Loucy (cell line): ENCODE measurements around the gene RBKS.
"Not testable (repeated sequence)": the region's sequence is repeated elsewhere in the genome, so short reads cannot be mapped to it uniquely, and the experiment has no call there.

Source experiments
- H2AFZ ChIP-seq: fragments of 200-600 bp; sonication (generic); 2 replicates; pipeline ENCODE4 v1.6.0; 2016; ENCODE audit warnings: antibody characterized with exemption, mild to moderate bottlenecking, low read length, moderate library complexity
- H3F3A ChIP-seq: fragments of 200-600 bp; 2 replicates; pipeline ENCODE4 v1.6.0; 2016; ENCODE audit warnings: antibody characterized with exemption, low read depth, mild to moderate bottlenecking
- H3K27me3 ChIP-seq: fragments of 200-600 bp; sonication (generic); 2 replicates; pipeline ENCODE4 v1.6.1; 2014; ENCODE audit warnings: low read length, mild to moderate bottlenecking; ENCODE audit not compliant: insufficient read depth, poor library complexity, severe bottlenecking
- H3K36me3 ChIP-seq: fragments of 200-600 bp; sonication (generic); 2 replicates; pipeline ENCODE4 v1.6.1; 2016; ENCODE audit warnings: low read length; ENCODE audit not compliant: insufficient read depth
- H3K4me1 ChIP-seq: fragments of 200-600 bp; sonication (generic); 2 replicates; pipeline ENCODE4 v1.5.1; 2014; ENCODE audit warnings: low read length, mild to moderate bottlenecking; ENCODE audit not compliant: insufficient read depth, poor library complexity, severe bottlenecking
- H3K4me2 ChIP-seq: fragments of 200-600 bp; sonication (generic); 2 replicates; pipeline ENCODE4 v1.6.0; 2014; ENCODE audit warnings: antibody characterized with exemption, low read length, low read depth, mild to moderate bottlenecking; ENCODE audit not compliant: poor library complexity, severe bottlenecking
- H3K4me3 ChIP-seq: fragments of 200-600 bp; sonication (generic); 2 replicates; pipeline ENCODE4 v1.5.1; 2014; ENCODE audit warnings: low read length, mild to moderate bottlenecking, mixed read lengths; ENCODE audit not compliant: poor library complexity, severe bottlenecking
- H3K79me2 ChIP-seq: fragments of 200-600 bp; sonication (generic); 2 replicates; pipeline ENCODE4 v1.6.1; 2014; ENCODE audit warnings: low read length; ENCODE audit not compliant: insufficient read depth
- H3K9ac ChIP-seq: fragments of 200-600 bp; sonication (generic); 2 replicates; pipeline ENCODE4 v1.6.0; 2014; ENCODE audit warnings: mild to moderate bottlenecking, low read depth, low read length, moderate library complexity; ENCODE audit not compliant: poor library complexity, severe bottlenecking
- H3K9me2 ChIP-seq: fragments of 200-600 bp; sonication (generic); replicated peaks from 2 replicates; pipeline ENCODE4 v1.6.1; 2016; ENCODE audit warnings: low read depth, low read length, mixed read lengths
- H3K9me3 ChIP-seq: fragments of 200-600 bp; sonication (generic); 2 replicates; pipeline ENCODE4 v1.6.1; 2014; ENCODE audit warnings: mild to moderate bottlenecking, antibody characterized with exemption, low read length, low read depth; ENCODE audit not compliant: insufficient read depth
- H4K20me1 ChIP-seq: fragments of 200-600 bp; sonication (generic); 2 replicates; pipeline ENCODE4 v1.6.0; 2014; ENCODE audit warnings: antibody characterized with exemption, low read length, mild to moderate bottlenecking; ENCODE audit not compliant: insufficient read depth, poor library complexity, severe bottlenecking
- EZH2phosphoT487 ChIP-seq: fragments of 200-600 bp; IDR thresholded peaks from 2 replicates; pipeline ENCODE4 v1.6.1; 2018; ENCODE audit warnings: antibody characterized with exemption, mild to moderate bottlenecking, moderate library complexity, borderline replicate concordance
- TF ChIP-seq, protein P1 (sequence below): fragments of 200-600 bp; sonication (generic); conservative IDR thresholded peaks from 2 replicates; pipeline ENCODE4 v1.5.1; 2014; ENCODE audit warnings: mild to moderate bottlenecking, antibody characterized with exemption, low read length

RBKS gene

DNA sequence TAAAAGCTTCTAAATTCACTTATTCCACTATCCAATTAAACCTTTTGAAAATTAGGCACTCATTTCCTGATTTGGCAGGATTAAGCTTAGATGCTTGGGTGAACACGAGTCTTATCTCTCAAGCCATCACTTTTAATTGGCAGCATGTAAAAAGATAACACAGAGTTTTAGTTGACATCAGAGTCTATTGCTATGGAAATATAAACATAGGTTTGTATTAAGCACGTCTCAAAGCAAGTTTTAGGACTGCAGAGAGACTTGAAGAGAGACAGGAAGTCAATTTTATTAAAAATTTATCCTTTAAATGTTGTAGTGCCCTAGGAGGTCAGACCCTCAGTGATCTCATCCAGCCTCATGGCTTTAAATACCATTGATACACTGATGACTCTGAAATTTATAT, 5.6 kb downstream of the RBKS start:
- Histone ChIP-seq H3K9me2 (no peaks in the 10 kb centered on the region), H3K36me3 (no peaks in the 10 kb centered on the region), H3K9me3 (no peaks in the 10 kb centered on the region), H3K9ac (no peak overlapping the region), H4K20me1 (no peaks in the 10 kb centered on the region), H3K4me1 (no peaks in the 10 kb centered on the region), H3K27me3 (no peaks in the 10 kb centered on the region), H3F3A (no peaks in the 10 kb centered on the region), H3K79me2 (no peaks in the 10 kb centered on the region), H2AFZ (no peak overlapping the region), H3K4me3 (no peak overlapping the region), H3K4me2 (no peak overlapping the region)
- TF ChIP-seq, protein P1, sequence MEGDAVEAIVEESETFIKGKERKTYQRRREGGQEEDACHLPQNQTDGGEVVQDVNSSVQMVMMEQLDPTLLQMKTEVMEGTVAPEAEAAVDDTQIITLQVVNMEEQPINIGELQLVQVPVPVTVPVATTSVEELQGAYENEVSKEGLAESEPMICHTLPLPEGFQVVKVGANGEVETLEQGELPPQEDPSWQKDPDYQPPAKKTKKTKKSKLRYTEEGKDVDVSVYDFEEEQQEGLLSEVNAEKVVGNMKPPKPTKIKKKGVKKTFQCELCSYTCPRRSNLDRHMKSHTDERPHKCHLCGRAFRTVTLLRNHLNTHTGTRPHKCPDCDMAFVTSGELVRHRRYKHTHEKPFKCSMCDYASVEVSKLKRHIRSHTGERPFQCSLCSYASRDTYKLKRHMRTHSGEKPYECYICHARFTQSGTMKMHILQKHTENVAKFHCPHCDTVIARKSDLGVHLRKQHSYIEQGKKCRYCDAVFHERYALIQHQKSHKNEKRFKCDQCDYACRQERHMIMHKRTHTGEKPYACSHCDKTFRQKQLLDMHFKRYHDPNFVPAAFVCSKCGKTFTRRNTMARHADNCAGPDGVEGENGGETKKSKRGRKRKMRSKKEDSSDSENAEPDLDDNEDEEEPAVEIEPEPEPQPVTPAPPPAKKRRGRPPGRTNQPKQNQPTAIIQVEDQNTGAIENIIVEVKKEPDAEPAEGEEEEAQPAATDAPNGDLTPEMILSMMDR: no peak
- no peak for TF ChIP-seq EZH2phosphoT487

DNA sequence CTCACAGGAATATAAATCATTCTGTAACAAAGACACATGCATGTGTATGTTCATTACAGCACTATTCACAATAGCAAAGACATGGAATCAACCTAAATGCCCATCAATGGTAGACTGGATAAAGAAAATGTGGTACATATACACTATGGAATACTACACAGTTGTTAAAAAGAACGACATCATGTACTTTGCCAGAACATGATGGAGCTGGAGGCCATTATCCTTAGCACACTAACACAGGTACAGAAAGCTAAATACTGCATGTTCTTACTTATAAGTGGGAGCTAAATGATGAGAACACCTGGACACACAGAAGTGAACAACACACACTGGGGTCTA, 7.6 kb downstream of the RBKS start:
- not testable (repeated sequence) for H3K9me2 ChIP-seq, H3F3A ChIP-seq, H3K79me2 ChIP-seq, H3K36me3 ChIP-seq, H3K4me3 ChIP-seq, H3K9me3 ChIP-seq, H3K9ac ChIP-seq, H4K20me1 ChIP-seq, H2AFZ ChIP-seq, H3K27me3 ChIP-seq, H3K4me1 ChIP-seq, H3K4me2 ChIP-seq

DNA sequence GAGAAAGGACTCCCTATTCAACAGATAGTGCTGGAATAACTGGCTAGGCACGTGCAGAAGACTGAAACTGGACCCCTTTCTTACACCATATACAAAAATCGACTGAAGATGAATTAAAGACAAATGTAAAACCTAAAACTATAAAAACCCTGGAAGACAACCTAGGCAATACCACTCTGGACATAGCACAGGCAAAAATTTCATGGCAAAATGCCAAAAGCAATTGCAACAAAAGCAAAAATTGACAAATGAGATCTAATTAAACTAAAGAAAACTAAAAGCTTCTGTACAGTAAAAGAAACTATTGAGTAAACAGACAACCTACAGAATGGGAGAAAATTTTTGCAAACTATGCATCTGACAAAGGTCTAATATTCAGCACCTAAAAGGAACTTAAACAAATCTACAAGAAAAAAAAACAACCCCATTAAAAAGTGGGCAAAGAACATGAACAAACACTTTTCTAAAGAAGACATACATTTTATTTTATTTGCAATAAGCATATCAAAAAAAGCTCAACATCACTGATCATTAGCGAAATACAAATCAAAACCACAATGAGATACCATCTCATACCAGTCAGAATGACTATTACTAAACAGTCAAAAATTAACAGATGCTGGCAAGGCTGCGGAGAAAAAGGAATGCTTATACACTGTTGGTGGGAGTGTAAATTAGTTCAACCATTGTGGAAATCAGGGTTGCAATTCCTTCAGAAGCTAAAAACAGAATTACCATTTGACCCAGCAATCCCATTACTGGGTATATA, 8.2 kb downstream of the RBKS start:
- H3K4me3 ChIP-seq, H4K20me1 ChIP-seq, H3F3A ChIP-seq, H3K4me2 ChIP-seq, H3K79me2 ChIP-seq, H3K9ac ChIP-seq, H3K9me3 ChIP-seq, H3K27me3 ChIP-seq, H3K4me1 ChIP-seq, H3K9me2 ChIP-seq, H2AFZ ChIP-seq, H3K36me3 ChIP-seq: not testable (repeated sequence)

DNA sequence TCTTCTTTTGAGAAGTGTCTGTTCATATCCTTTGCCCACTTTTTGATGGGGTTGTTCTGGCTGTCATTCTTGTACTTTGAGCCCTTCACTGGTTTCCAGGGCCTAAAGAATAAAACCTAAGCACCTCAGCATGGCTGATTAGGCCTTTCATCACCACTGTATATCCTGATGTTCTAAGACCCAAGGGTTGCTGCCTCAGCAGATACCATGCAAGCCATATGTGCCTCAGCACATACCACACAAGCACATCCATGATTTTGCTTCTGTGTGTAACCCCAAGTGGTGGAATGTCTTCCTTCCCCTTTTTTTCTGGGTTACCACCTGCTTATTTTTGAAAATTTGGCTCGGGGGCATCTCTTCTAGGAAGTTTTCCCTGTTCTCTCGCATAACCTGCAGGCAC, 11.4 kb downstream of the RBKS start:
- H3K4me3 ChIP-seq: no peak overlapping the region
- H3K27me3 ChIP-seq: no peaks in the 10 kb centered on the region
- H2AFZ ChIP-seq: no peak overlapping the region
- H4K20me1 ChIP-seq: no peaks in the 10 kb centered on the region
- H3K9me3 ChIP-seq: no peaks in the 10 kb centered on the region
- H3F3A ChIP-seq: no peaks in the 10 kb centered on the region
- H3K4me2 ChIP-seq: no peak overlapping the region
- H3K79me2 ChIP-seq: no peaks in the 10 kb centered on the region
- TF ChIP-seq, protein P1: no peak
- no peak for TF ChIP-seq EZH2phosphoT487
- no peaks in the 10 kb centered on the region for H3K9me2 ChIP-seq
- H3K36me3 ChIP-seq: no peaks in the 10 kb centered on the region
- H3K9ac ChIP-seq: no peak overlapping the region
- no peaks in the 10 kb centered on the region for H3K4me1 ChIP-seq
